ENCODE measurements around the gene ACAA2.

DNA sequence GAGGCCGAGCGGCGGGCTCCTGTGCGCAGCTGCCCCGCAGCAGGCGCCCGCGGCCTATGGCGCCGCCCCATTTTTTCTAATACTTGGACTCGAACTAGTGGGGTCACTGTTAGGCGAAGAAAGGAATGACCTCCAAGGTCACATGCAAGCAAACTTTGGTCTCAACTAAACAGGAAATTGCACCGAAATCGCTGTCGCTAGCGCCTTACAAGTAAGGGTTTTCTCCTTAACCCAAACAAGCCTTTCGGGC, 339 bp downstream of the ACAA2 start:
- no peak for TF ChIP-seq REST (IDR thresholded peaks at IDR 0.05; ENCODE audit: low read depth, low read length)
- no peak for TF ChIP-seq POLR2AphosphoS5 (IDR thresholded peaks at IDR 0.05; ENCODE audit: low read depth, low read length)
- TF ChIP-seq TCF12 (IDR thresholded peaks at IDR 0.05) = no peak
- TF ChIP-seq, protein P1, sequence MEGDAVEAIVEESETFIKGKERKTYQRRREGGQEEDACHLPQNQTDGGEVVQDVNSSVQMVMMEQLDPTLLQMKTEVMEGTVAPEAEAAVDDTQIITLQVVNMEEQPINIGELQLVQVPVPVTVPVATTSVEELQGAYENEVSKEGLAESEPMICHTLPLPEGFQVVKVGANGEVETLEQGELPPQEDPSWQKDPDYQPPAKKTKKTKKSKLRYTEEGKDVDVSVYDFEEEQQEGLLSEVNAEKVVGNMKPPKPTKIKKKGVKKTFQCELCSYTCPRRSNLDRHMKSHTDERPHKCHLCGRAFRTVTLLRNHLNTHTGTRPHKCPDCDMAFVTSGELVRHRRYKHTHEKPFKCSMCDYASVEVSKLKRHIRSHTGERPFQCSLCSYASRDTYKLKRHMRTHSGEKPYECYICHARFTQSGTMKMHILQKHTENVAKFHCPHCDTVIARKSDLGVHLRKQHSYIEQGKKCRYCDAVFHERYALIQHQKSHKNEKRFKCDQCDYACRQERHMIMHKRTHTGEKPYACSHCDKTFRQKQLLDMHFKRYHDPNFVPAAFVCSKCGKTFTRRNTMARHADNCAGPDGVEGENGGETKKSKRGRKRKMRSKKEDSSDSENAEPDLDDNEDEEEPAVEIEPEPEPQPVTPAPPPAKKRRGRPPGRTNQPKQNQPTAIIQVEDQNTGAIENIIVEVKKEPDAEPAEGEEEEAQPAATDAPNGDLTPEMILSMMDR (IDR thresholded peaks at IDR 0.05) = no peak
- TF ChIP-seq, protein P2, sequence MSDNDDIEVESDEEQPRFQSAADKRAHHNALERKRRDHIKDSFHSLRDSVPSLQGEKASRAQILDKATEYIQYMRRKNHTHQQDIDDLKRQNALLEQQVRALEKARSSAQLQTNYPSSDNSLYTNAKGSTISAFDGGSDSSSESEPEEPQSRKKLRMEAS (IDR thresholded peaks at IDR 0.05; ENCODE audit: low read depth) = no peak
- no peak for TF ChIP-seq EZH2phosphoT487 (IDR thresholded peaks at IDR 0.05; ENCODE audit: borderline replicate concordance, low read depth)

Measured in SK-N-SH (cell line).